ENCODE results near the gene SAPCD2. TPM values are rescaled to one million over a fixed set of nuclear protein-coding genes. Genes with fewer than 3 reads are reported as not detected.
A peak's percentile ranks its signal among the peaks of the same experiment; 100 is the strongest.

The SAPCD2 gene
- total RNA-seq, 1 experiment from 2014 or later, result 18.4 TPM

- no peaks in the 10 kb centered on the region for H3K27me3 ChIP-seq (ENCODE audit: control insufficient read depth, insufficient read depth, low read length)
- DNase-seq (ENCODE audit: low read depth, low spot score), result no peak
- H3K4me1 ChIP-seq (ENCODE audit: control insufficient read depth, insufficient read depth, low read length), result peaks cover 2% of the 10 kb centered on the region; the same call in 1 of the 2 replicates
- in situ Hi-C loops (cut with HindIII; ENCODE audit: low pct_unique_long_range_greater_than_20kb, low sequenced_read_pairs) (no loop called here), intact Hi-C loops (cut with micrococcal nuclease; ENCODE audit: unreplicated experiment) (no loop called here)
- ChIA-PET POLR2A (no interaction called here), CTCF (interaction anchor here (1.2 kb wide), 1 partner anchor 34 kb away, joined by 4 read pairs; no protein-coding TSS in a partner anchor)
- H3K9me3 ChIP-seq (ENCODE audit: control insufficient read depth, insufficient read depth, low read depth, low read length), result no peaks in the 10 kb centered on the region
- no peaks in the 10 kb centered on the region; the same call in 1 of the 2 replicates for H3K36me3 ChIP-seq (ENCODE audit: control insufficient read depth, insufficient read depth, low read length)
- BruUV-seq (replicated peaks), result no TSS peak
- no peak overlapping the region for H3K27ac ChIP-seq (ENCODE audit: low read length)
- ATAC-seq, result no peak
- peak overlapping the region; percentile 34 to 53 for H3K4me3 ChIP-seq (ENCODE audit: low read depth in 2 of 2, low read length in 2 of 2)
- no peak for TF ChIP-seq TCF7L2 (IDR thresholded peaks at IDR 0.05; ENCODE audit: low read depth, low read length)
- no peak for TF ChIP-seq POLR2AphosphoS5 (IDR thresholded peaks at IDR 0.05; ENCODE audit: low read depth, low read length)
- TF ChIP-seq SIN3A (IDR thresholded peaks at IDR 0.05; ENCODE audit: borderline replicate concordance, insufficient read depth, low read depth, low read length), result no peak
- no peak for TF ChIP-seq CTCF (IDR thresholded peaks at IDR 0.05)
- no peak for TF ChIP-seq REST (IDR thresholded peaks at IDR 0.05; ENCODE audit: insufficient read depth in 1 of 2, low read depth in 2 of 2, low read length in 1 of 2)
Measured at GRCh38 chr9:137069508-137070091, 757 bp downstream of the SAPCD2 start.

GRCh38 chr9:137068539-137069507 is 1.5 kb downstream of the SAPCD2 start:
- no peak overlapping the region for H3K27ac ChIP-seq (ENCODE audit: low read length)
- ATAC-seq, result no peak
- no peaks in the 10 kb centered on the region; the same call in 1 of the 2 replicates for H3K36me3 ChIP-seq (ENCODE audit: control insufficient read depth, insufficient read depth, low read length)
- peaks cover 2% of the 10 kb centered on the region; the same call in 1 of the 2 replicates for H3K4me1 ChIP-seq (ENCODE audit: control insufficient read depth, insufficient read depth, low read length)
- ChIA-PET POLR2A (no interaction called here), CTCF (interaction anchor here (1.0 to 1.5 kb wide), 7 partner anchors 8 to 121 kb away, joined by 3 to 9 read pairs (median 4); partner anchors contain the start of genes MAN1B1, NPDC1 and UAP1L1)
- BruUV-seq (replicated peaks), result no TSS peak
- H3K27me3 ChIP-seq (ENCODE audit: control insufficient read depth, insufficient read depth, low read length), result no peaks in the 10 kb centered on the region
- H3K9me3 ChIP-seq (ENCODE audit: control insufficient read depth, insufficient read depth, low read depth, low read length), result no peaks in the 10 kb centered on the region
- peak overlapping the region; percentile 34 to 53 for H3K4me3 ChIP-seq (ENCODE audit: low read depth in 2 of 2, low read length in 2 of 2)
- TF ChIP-seq TCF7L2 (IDR thresholded peaks at IDR 0.05; ENCODE audit: low read depth, low read length), result no peak
- no peak for TF ChIP-seq REST (IDR thresholded peaks at IDR 0.05; ENCODE audit: insufficient read depth in 1 of 2, low read depth in 2 of 2, low read length in 1 of 2)
- intact Hi-C loops (cut with micrococcal nuclease; ENCODE audit: unreplicated experiment) (no loop called here), in situ Hi-C loops (cut with HindIII; ENCODE audit: low pct_unique_long_range_greater_than_20kb, low sequenced_read_pairs) (no loop called here)
- DNase-seq (ENCODE audit: low read depth, low spot score), result no peak
